Endothelial cell of umbilical vein (primary cell): ENCODE measurements around the gene SPRY1. TPM values are rescaled to one million over a fixed set of nuclear protein-coding genes. Genes with fewer than 3 reads are reported as not detected.

Source experiments
- BruUV-seq: library from RNA; stranded (reverse); fragments of 400-500 nt; replicated peaks from 2 replicates; lab custom pipeline; 2021; lab: Mats Ljungman, UMichigan
- CTCF ChIA-PET: fragments of 300-600, 350-600 bp; sonication (Branson Sonifier 250); formaldehyde crosslinking; loops from one replicate; lab custom pipeline; 2021; ENCODE audit warnings: antibody characterized with exemption, inconsistent platforms; lab: Charles Lee
- POLR2A ChIA-PET: fragments of 300-600, 350-600 bp; sonication (Branson Sonifier 250); formaldehyde crosslinking; loops from one replicate; lab custom pipeline; 2021; ENCODE audit warnings: antibody characterized with exemption, inconsistent platforms; lab: Charles Lee
- DNase-seq: peaks from one replicate; pipeline ENCODE4 v3.0.0-alpha.2; 2011; ENCODE audit warnings: low read depth, low spot score
- FAIRE-seq: peaks from 2 replicates; lab custom pipeline; 2011; peaks lifted over from hg19 to GRCh38; lab: Jason Lieb, UNC
- H2AFZ ChIP-seq: 2 replicates; pipeline ENCODE4 v1.6.0; 2012; ENCODE audit warnings: low read depth, low read length, control low read depth, inconsistent platforms
- H3K27ac ChIP-seq: 2 replicates; pipeline ENCODE4 v1.5.1; 2011; ENCODE audit warnings: low read depth, mild to moderate bottlenecking, control low read depth, low read length, moderate library complexity; ENCODE audit not compliant: insufficient read depth
- H3K27me3 ChIP-seq, 2 experiments: 2 replicates each; pipeline versions ENCODE4 v1.6.0 to v1.6.1; 2011; ENCODE audit warnings: low read length in 2 of 2, mixed read lengths in 1 of 2; ENCODE audit not compliant: control insufficient read depth in 2 of 2, insufficient read depth in 2 of 2
- H3K36me3 ChIP-seq, 2 experiments: 2 replicates in 1 of 2; 3 replicates in 1 of 2; pipeline ENCODE4 v1.5.1; 2011; ENCODE audit warnings: low read length in 2 of 2, mild to moderate bottlenecking in 1 of 2, moderate library complexity in 1 of 2; ENCODE audit not compliant: control insufficient read depth in 2 of 2, insufficient read depth in 2 of 2; ENCODE audit errors: extremely low read depth in 1 of 2
- H3K4me1 ChIP-seq: 3 replicates; pipeline ENCODE4 v1.5.1; 2011; ENCODE audit warnings: mild to moderate bottlenecking, low read length; ENCODE audit not compliant: control insufficient read depth, insufficient read depth; ENCODE audit errors: extremely low read depth
- H3K4me2 ChIP-seq: 2 replicates; pipeline ENCODE4 v1.6.1; 2011; ENCODE audit warnings: low read length, control low read depth, mixed read lengths; ENCODE audit not compliant: insufficient read depth
- H3K4me3 ChIP-seq, 3 experiments: fragments of 200-600 bp in 1 of 3; sonication (generic), shearing (Covaris generic) in 1 of 3; replicated peaks in 1 of 3; 2 replicates each; pipeline ENCODE4 v1.5.1; 2011 to 2016; ENCODE audit warnings: control low read depth in 3 of 3, low read length in 3 of 3, mild to moderate bottlenecking in 2 of 3, inconsistent platforms in 1 of 3, low read depth in 1 of 3, moderate library complexity in 1 of 3; ENCODE audit not compliant: insufficient read depth in 1 of 3
- H3K79me2 ChIP-seq: 2 replicates; pipeline ENCODE4 v1.6.0; 2012; ENCODE audit warnings: low read length, inconsistent platforms; ENCODE audit not compliant: control insufficient read depth, insufficient read depth
- H3K9ac ChIP-seq: replicated peaks from 2 replicates; pipeline ENCODE3; 2011; ENCODE audit warnings: low read length, control low read depth; ENCODE audit not compliant: insufficient read depth; ENCODE audit errors: extremely low read depth
- H3K9me1 ChIP-seq: replicated peaks from 3 replicates; pipeline ENCODE4 v1.6.0; 2011; ENCODE audit warnings: mild to moderate bottlenecking, low read length; ENCODE audit not compliant: control insufficient read depth, insufficient read depth; ENCODE audit errors: extremely low read depth
- H3K9me3 ChIP-seq: replicated peaks from 2 replicates; pipeline ENCODE4 v1.5.1; 2012; ENCODE audit warnings: low read length, inconsistent platforms; ENCODE audit not compliant: control insufficient read depth, insufficient read depth
- H4K20me1 ChIP-seq: replicated peaks from 2 replicates; pipeline ENCODE3; 2011; ENCODE audit warnings: mild to moderate bottlenecking, low read length; ENCODE audit not compliant: control insufficient read depth, insufficient read depth; ENCODE audit errors: extremely low read depth
- CTCF ChIP-seq, 2 donors: IDR thresholded peaks; 1 replicate in 1 of 2; 2 replicates in 1 of 2; pipeline ENCODE4 v1.5.1; 2011; ENCODE audit warnings: low read length in 2 of 2, mild to moderate bottlenecking in 2 of 2, moderate library complexity in 2 of 2, control low read depth in 1 of 2, inconsistent platforms in 1 of 2, low read depth in 1 of 2; ENCODE audit not compliant: insufficient read depth in 1 of 2; ENCODE audit errors: extremely low read depth in 1 of 2
- EZH2 ChIP-seq: IDR thresholded peaks from 2 replicates; pipeline ENCODE4 v1.6.1; 2012; ENCODE audit warnings: borderline replicate concordance, low read depth, mild to moderate bottlenecking, moderate library complexity, low read length, inconsistent platforms; ENCODE audit not compliant: severe bottlenecking
- FOS ChIP-seq: IDR thresholded peaks from 2 replicates; pipeline ENCODE4 v1.6.1; 2011; ENCODE audit warnings: mild to moderate bottlenecking, low read length, moderate library complexity, borderline replicate concordance; ENCODE audit not compliant: insufficient read depth
- GATA2 ChIP-seq: IDR thresholded peaks from 2 replicates; pipeline ENCODE4 v1.7.0; 2011; ENCODE audit warnings: low read depth, mild to moderate bottlenecking, moderate library complexity, mixed read lengths, low read length; ENCODE audit not compliant: insufficient read length, insufficient read depth
- JUN ChIP-seq: IDR thresholded peaks from 2 replicates; pipeline ENCODE4 v1.6.1; 2011; ENCODE audit warnings: borderline replicate concordance, low read depth; ENCODE audit not compliant: insufficient read length, insufficient read depth
- MAX ChIP-seq: IDR thresholded peaks from 2 replicates; pipeline ENCODE4 v1.6.1; 2011; ENCODE audit not compliant: insufficient read depth, insufficient read length
- MYC ChIP-seq: IDR thresholded peaks from one replicate; pipeline ENCODE4 v1.6.1; 2011; ENCODE audit warnings: mild to moderate bottlenecking, low read depth, low read length
- POLR2A ChIP-seq: IDR thresholded peaks from 2 replicates; pipeline ENCODE4 v1.6.1; 2012; ENCODE audit warnings: low read depth, mild to moderate bottlenecking, control low read depth, low read length
- POLR2AphosphoS5 ChIP-seq: IDR thresholded peaks from 2 replicates; pipeline ENCODE4 v1.6.1; 2012; ENCODE audit warnings: low read depth, mild to moderate bottlenecking, control low read depth, low read length, moderate library complexity; ENCODE audit not compliant: insufficient read depth
- dilution Hi-C: fragments of 300-500 bp; cut with MboI; formaldehyde crosslinking; loops from one replicate; pipeline ENCODE4 v1.15.0; 2019; ENCODE audit warnings: low sequenced_read_pairs; ENCODE audit not compliant: extremely low pct_ligation_motif_present
- intact Hi-C: fragments of 100-400 bp; cut with micrococcal nuclease; formaldehyde crosslinking; loops from one replicate; pipeline ENCODE4 v1.10.0; 2022
- polyA plus RNA-seq, 4 experiments: library from polyadenylated mRNA; depleted of rRNA in 3 of 4; stranded (reverse) in 3 of 4; unstranded in 1 of 4; fragments of >200 nt; gene quantifications; 2 replicates each; pipeline versions ENCODE4 v1.2.1 to v1.2.3, GENCODE V29; 2011 to 2012; ENCODE audit warnings: missing spikeins in 1 of 4
- total RNA-seq: library from RNA; stranded (reverse); gene quantifications from 2 replicates; pipeline ENCODE4 v1.2.3, GENCODE V29; 2021

The SPRY1 gene
- total and polyA plus RNA-seq, 2 donors (not counting 3 experiments of a cell fraction or from before 2014, with no cell fraction given): 14.1 to 43.7 TPM

GRCh38 chr4:123409334-123409733 lies 12.7 kb downstream of the SPRY1 start:
- Histone ChIP-seq H3K9ac (no peak overlapping the region), H3K9me1 (no peaks in the 10 kb centered on the region), H3K4me2 (no peak overlapping the region), H3K4me1 (no peaks in the 10 kb centered on the region), H3K36me3 (no peaks in the 10 kb centered on the region), H3K9me3 (no peaks in the 10 kb centered on the region), H3K79me2 (no peaks in the 10 kb centered on the region), H3K27me3 (no peaks in the 10 kb centered on the region), H2AFZ (no peak overlapping the region), H3K4me3 (no peak overlapping the region), H4K20me1 (no peaks in the 10 kb centered on the region), H3K27ac (no peak overlapping the region)
- POLR2A ChIA-PET: no interaction called here
- TF ChIP-seq POLR2AphosphoS5 (no peak), POLR2A (no peak), EZH2 (no peak), JUN (no peak), CTCF (IDR thresholded peaks at IDR 0.05; ENCODE audit: extremely low read depth in 1 of 2, insufficient read depth in 1 of 2, low read depth in 1 of 2, low read length in 2 of 2) (no peak), MAX (no peak), FOS (no peak), GATA2 (no peak), MYC (no peak)
- DNase-seq (no peak), FAIRE-seq (no peak)
- intact Hi-C loops: no loop called here
- CTCF ChIA-PET: interaction anchor here (1.3 to 1.8 kb wide), 3 partner anchors 9 to 155 kb away, joined by 4 to 9 read pairs (median 5); no protein-coding TSS in a partner anchor
- no TSS peak for BruUV-seq
- dilution Hi-C loops: no loop called here
